Measurements from ENCODE around the gene FGF11. TPM values are rescaled to one million over a fixed set of nuclear protein-coding genes. Genes with fewer than 3 reads are reported as not detected.

FGF11 gene
- total RNA-seq, 1 donor from 2014 or later = 1.5 TPM

DNA sequence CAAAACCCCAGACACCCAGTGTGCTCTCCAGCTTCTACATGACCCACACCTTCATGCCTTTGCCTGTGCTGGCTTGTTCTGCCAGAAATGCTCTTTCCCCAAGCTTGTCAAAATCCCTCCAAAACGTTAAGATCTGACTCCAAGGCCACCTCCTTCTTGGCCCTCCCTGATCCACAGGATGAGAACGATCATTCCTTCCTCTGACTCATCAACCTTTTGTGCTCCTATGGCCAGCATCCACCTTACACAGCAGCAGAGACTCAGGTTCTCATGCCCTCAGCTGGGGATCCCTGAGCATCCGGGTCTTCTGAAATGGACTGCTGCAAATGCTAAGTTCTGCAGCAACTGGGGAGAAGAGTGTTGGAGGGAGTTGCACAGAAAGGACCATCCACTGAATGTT, 37.2 kb downstream of the FGF11 start:
- no peak for DNase-seq (ENCODE audit: low read depth)
- TF ChIP-seq CTCF (IDR thresholded peaks at IDR 0.05; ENCODE audit: insufficient read depth, low read length, poor library complexity, severe bottlenecking) = no peak
- H3K27me3 ChIP-seq (ENCODE audit: control insufficient read depth, insufficient read depth, low read length) = no peaks in the 10 kb centered on the region
- no peak overlapping the region for H3K4me3 ChIP-seq (ENCODE audit: low read depth, low read length)
- H3K36me3 ChIP-seq (ENCODE audit: control insufficient read depth, insufficient read depth, low read length) = no peaks in the 10 kb centered on the region

- no peaks in the 10 kb centered on the region for H3K36me3 ChIP-seq (ENCODE audit: control insufficient read depth, insufficient read depth, low read length)
- DNase-seq (ENCODE audit: low read depth) = no peak
- no peak overlapping the region for H3K4me3 ChIP-seq (ENCODE audit: low read depth, low read length)
- TF ChIP-seq CTCF (IDR thresholded peaks at IDR 0.05; ENCODE audit: insufficient read depth, low read length, poor library complexity, severe bottlenecking) = no peak
- no peaks in the 10 kb centered on the region for H3K27me3 ChIP-seq (ENCODE audit: control insufficient read depth, insufficient read depth, low read length)
Measured at GRCh38 chr17:7476951-7477350, 37.6 kb downstream of the FGF11 start.

- no peak for TF ChIP-seq CTCF (IDR thresholded peaks at IDR 0.05; ENCODE audit: insufficient read depth, low read length, poor library complexity, severe bottlenecking)
- H3K36me3 ChIP-seq (ENCODE audit: control insufficient read depth, insufficient read depth, low read length) = no peaks in the 10 kb centered on the region
- no peak for DNase-seq (ENCODE audit: low read depth)
- peak overlapping the region; percentile 91 for H3K4me3 ChIP-seq (ENCODE audit: low read depth, low read length)
- no peaks in the 10 kb centered on the region for H3K27me3 ChIP-seq (ENCODE audit: control insufficient read depth, insufficient read depth, low read length)
Measured at GRCh38 chr17:7477392-7478275, 38.3 kb downstream of the FGF11 start.

GRCh38 chr17:7478276-7479212, 39.2 kb downstream of the FGF11 start:
- Histone ChIP-seq H3K4me3 (ENCODE audit: low read depth, low read length) (peak overlapping the region; percentile 91), H3K27me3 (ENCODE audit: control insufficient read depth, insufficient read depth, low read length) (no peaks in the 10 kb centered on the region), H3K36me3 (ENCODE audit: control insufficient read depth, insufficient read depth, low read length) (no peaks in the 10 kb centered on the region)
- no peak for DNase-seq (ENCODE audit: low read depth)
- TF ChIP-seq CTCF (IDR thresholded peaks at IDR 0.05; ENCODE audit: insufficient read depth, low read length, poor library complexity, severe bottlenecking) = no peak

DNA sequence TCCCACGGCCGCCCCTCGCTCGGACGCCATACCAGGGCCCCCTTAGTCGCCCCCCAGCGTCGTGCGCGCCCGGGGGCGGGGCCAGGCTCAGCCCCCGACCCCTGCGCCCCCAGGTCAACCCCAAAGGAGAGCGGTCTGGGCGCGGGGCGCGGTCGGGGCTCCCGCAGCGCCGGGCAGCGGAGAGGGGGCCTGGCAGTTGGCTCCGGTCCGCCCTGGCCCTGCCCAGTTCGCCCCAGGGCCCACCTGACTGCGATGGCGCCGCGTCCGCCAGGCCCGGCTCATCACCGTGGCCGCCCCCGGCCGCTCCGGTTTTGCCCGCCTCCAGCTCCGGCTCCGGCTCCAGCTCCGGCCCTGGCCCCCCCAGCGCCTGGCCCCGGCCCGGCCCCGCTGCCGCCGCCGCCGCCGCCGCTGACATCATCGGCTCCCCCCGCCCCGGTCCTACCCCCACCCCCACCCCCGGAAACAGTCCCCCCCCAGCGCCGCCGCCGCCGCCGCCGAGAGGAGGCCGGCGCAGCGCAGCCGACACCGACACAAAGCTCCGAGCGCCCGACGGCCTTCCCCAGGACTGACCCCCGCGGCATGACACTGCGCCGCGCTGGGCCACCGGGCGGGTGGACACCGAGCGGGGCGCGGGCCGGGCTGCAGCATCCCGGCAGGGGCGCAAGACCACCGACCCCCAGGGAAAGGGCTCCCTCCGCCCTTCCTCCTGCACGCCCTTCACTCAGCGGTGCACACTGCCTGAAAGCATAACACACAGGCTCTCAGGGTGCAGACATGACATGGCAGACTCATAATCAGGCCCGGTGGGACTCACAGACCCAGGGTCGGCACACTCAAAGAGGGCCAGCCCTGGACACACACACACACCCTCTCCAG, 40.1 kb downstream of the FGF11 start, which contains the start of gene ZBTB4:
ZBTB4 (minus strand) TSS at position 419 of the 876 bp plus-strand sequence. CDS start 12,830 bp downstream, outside the sequence.
- Histone ChIP-seq H3K36me3 (ENCODE audit: control insufficient read depth, insufficient read depth, low read length) (no peaks in the 10 kb centered on the region), H3K4me3 (ENCODE audit: low read depth, low read length) (peak within 1 kb of the TSS; percentile 91), H3K27me3 (ENCODE audit: control insufficient read depth, insufficient read depth, low read length) (no peaks in the 10 kb centered on the region)
- no peak for TF ChIP-seq CTCF (IDR thresholded peaks at IDR 0.05; ENCODE audit: insufficient read depth, low read length, poor library complexity, severe bottlenecking)
- DNase-seq (ENCODE audit: low read depth) = no peak

All from kidney epithelial cell (primary cell).